T-helper 1 cell (primary cell): ENCODE results near the gene WDR1.

ENCODE experiments used
- DNase-seq, 5 donors: peaks; one replicate each; pipeline ENCODE4 v3.0.0-alpha.2; 2012 to 2020

Gene WDR1

GRCh38 chr4:10113362-10114047, 3.1 kb downstream of the WDR1 start:
- DNase-seq: no peak

GRCh38 chr4:10112658-10113284, 3.8 kb downstream of the WDR1 start:
- no peak for DNase-seq

- no peak for DNase-seq
Measured at GRCh38 chr4:10111067-10111801, 5.4 kb downstream of the WDR1 start.

GRCh38 chr4:10109995-10110670, 6.5 kb downstream of the WDR1 start:
- no peak for DNase-seq

GRCh38 chr4:10108818-10109783, 7.5 kb downstream of the WDR1 start:
- peak in 1 of 5 donors; percentile 24 for DNase-seq

- DNase-seq: no peak
Measured at GRCh38 chr4:10108391-10108790, 8.2 kb downstream of the WDR1 start.

GRCh38 chr4:10107111-10108091, 9.2 kb downstream of the WDR1 start:
- no peak for DNase-seq

- DNase-seq: peak in 3 of 5 donors; percentile 41 to 79 (median 42)
Measured at GRCh38 chr4:10106421-10107039, 10.1 kb downstream of the WDR1 start.

GRCh38 chr4:10105920-10106319, 10.7 kb downstream of the WDR1 start:
- DNase-seq: no peak

GRCh38 chr4:10105421-10105820, 11.2 kb downstream of the WDR1 start:
- DNase-seq: no peak

GRCh38 chr4:10104991-10105276, 11.7 kb downstream of the WDR1 start:
- DNase-seq: no peak

- DNase-seq: no peak
Measured at GRCh38 chr4:10104211-10104990, 12.2 kb downstream of the WDR1 start.

- no peak for DNase-seq
Measured at GRCh38 chr4:10102474-10103332, 13.9 kb downstream of the WDR1 start.

GRCh38 chr4:10101671-10102473, 14.7 kb downstream of the WDR1 start:
- no peak for DNase-seq

- peak in 1 of 5 donors; percentile 15 for DNase-seq
Measured at GRCh38 chr4:10100734-10101216, 15.8 kb downstream of the WDR1 start.

- peak in 1 of 5 donors; percentile 54 for DNase-seq
Measured at GRCh38 chr4:10099499-10100325, 16.9 kb downstream of the WDR1 start.

GRCh38 chr4:10098780-10099160, 17.8 kb downstream of the WDR1 start:
- DNase-seq: peak in 1 of 5 donors; percentile 54
